Choroid plexus epithelial cell (primary cell): ENCODE results near the gene TBCE.
A peak's percentile ranks its signal among the peaks of the same experiment; 100 is the strongest.
"Not testable (repeated sequence)": the region's sequence is repeated elsewhere in the genome, so short reads cannot be mapped to it uniquely, and the experiment has no call there.

Source experiments
- DNase-seq: peaks from one replicate; pipeline ENCODE4 v3.0.0-alpha.2; 2010; ENCODE audit warnings: low read depth
- H3K4me3 ChIP-seq: 2 replicates; pipeline ENCODE4 v1.5.1; 2011; ENCODE audit warnings: low read depth, mild to moderate bottlenecking, control low read depth, low read length, moderate library complexity
- CTCF ChIP-seq: conservative IDR thresholded peaks from 2 replicates; pipeline ENCODE4 v1.5.1; 2011; ENCODE audit warnings: low read depth, mild to moderate bottlenecking, control low read depth, inconsistent platforms, low read length, moderate library complexity

Gene TBCE

GRCh38 chr1:235351898-235352297 is 15.3 kb upstream of the TBCE start:
- no peak overlapping the region for H3K4me3 ChIP-seq

GRCh38 chr1:235357485-235358373 is 9.5 kb upstream of the TBCE start:
- no peak overlapping the region for H3K4me3 ChIP-seq
- TF ChIP-seq CTCF = no peak
- peak; percentile 13 for DNase-seq

More at GRCh38 chr1:235351898-235352297, 15.3 kb upstream of the TBCE start:
- no peak for DNase-seq
- TF ChIP-seq CTCF = no peak

- H3K4me3 ChIP-seq = no peak overlapping the region
- no peak for DNase-seq
- TF ChIP-seq CTCF = no peak
These were observed 8.3 kb upstream of the TBCE start for GRCh38 chr1:235358899-235359298.

GRCh38 chr1:235364189-235364588 is 3.0 kb upstream of the TBCE start:
- DNase-seq, H3K4me3 ChIP-seq: not testable (repeated sequence)

- no peak for DNase-seq
- H3K4me3 ChIP-seq = no peak overlapping the region
- TF ChIP-seq CTCF = no peak
These were observed 941 bp upstream of the TBCE start for GRCh38 chr1:235366286-235366685.

GRCh38 chr1:235368428-235368827 is 1.2 kb downstream of the TBCE start:
- H3K4me3 ChIP-seq = peak overlapping the region; percentile 97
- TF ChIP-seq CTCF = no peak
- no peak for DNase-seq

- H3K4me3 ChIP-seq = no peak overlapping the region
- DNase-seq = no peak
- TF ChIP-seq CTCF = no peak
These were observed 2.6 kb downstream of the TBCE start for GRCh38 chr1:235369802-235370201.
